ES-I3 (cell line): ENCODE measurements around the gene IGSF11.

ENCODE experiments used
- H3K36me3 ChIP-seq: 2 replicates; pipeline ENCODE4 v1.6.1; 2013; ENCODE audit warnings: mild to moderate bottlenecking, low read length, control low read depth, moderate library complexity; ENCODE audit not compliant: insufficient read depth
- H3K4me1 ChIP-seq: 2 replicates; pipeline ENCODE4 v1.6.1; 2013; ENCODE audit warnings: mild to moderate bottlenecking, control low read depth, low read length; ENCODE audit not compliant: insufficient read depth
- H3K9ac ChIP-seq: 2 replicates; pipeline ENCODE4 v1.6.1; 2013; ENCODE audit warnings: low read depth, mild to moderate bottlenecking, low read length, moderate library complexity
- H3K9me3 ChIP-seq: 2 replicates; pipeline ENCODE4 v1.6.1; 2013; ENCODE audit warnings: mild to moderate bottlenecking, low read length, moderate library complexity; ENCODE audit not compliant: control insufficient read depth, insufficient read depth

Gene IGSF11

GRCh38 chr3:118948146-118948545 is 86.5 kb downstream of the IGSF11 start:
- Histone ChIP-seq H3K9ac (no peak overlapping the region), H3K36me3 (no peaks in the 10 kb centered on the region; the same call in 1 of the 2 replicates), H3K9me3 (no peaks in the 10 kb centered on the region), H3K4me1 (no peaks in the 10 kb centered on the region)

DNA sequence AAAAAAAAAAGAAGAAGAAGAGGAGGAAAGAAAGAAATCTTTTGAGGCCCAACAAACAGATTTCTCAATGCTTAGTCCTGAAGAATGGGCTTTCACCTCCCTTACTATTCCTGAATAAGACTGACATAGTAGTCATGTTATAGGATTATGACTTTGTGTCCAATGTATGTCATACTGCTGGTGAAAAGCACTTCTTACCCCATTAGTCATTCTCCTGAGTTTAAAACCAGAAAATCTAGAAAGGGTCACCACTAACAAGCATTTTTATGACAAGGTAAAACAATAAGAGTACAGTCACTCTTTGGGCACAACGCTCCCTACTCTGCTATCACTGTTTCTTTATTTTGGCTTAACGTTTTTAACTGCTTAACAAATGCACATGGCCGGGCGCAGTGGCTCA is 88.2 kb downstream of the IGSF11 start:
- H3K4me1 ChIP-seq: no peaks in the 10 kb centered on the region
- no peaks in the 10 kb centered on the region for H3K9me3 ChIP-seq
- H3K9ac ChIP-seq: no peak overlapping the region
- H3K36me3 ChIP-seq: no peaks in the 10 kb centered on the region; the same call in 1 of the 2 replicates

- Histone ChIP-seq H3K9me3 (no peaks in the 10 kb centered on the region), H3K36me3 (no peaks in the 10 kb centered on the region; the same call in 1 of the 2 replicates), H3K4me1 (no peaks in the 10 kb centered on the region), H3K9ac (no peak overlapping the region)
Observed at GRCh38 chr3:118945834-118946233, 88.8 kb downstream of the IGSF11 start.

- H3K36me3 ChIP-seq: no peaks in the 10 kb centered on the region; the same call in 1 of the 2 replicates
Observed at GRCh38 chr3:118943597-118943996, 91.0 kb downstream of the IGSF11 start.

DNA sequence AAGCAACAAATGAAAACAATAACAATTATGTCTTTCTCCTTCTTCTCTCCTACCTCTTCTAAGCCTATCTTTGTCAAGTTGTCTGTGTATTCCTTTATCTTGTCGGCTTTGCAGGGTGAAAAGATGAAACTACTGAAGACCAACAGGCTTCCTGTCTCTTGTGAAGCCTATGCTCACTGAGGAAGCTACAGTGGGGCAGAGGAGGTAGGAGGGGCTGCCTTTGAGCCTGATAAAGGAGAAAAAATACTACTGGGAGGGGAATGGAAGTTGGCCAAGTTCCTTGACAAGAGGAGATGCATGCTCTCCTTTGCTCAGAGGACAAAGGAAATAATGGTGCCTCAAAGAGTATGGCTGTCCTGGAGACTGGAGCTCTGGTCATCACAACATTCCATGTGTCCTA is 92.0 kb downstream of the IGSF11 start:
- no peaks in the 10 kb centered on the region for H3K9me3 ChIP-seq
- H3K36me3 ChIP-seq: no peaks in the 10 kb centered on the region; the same call in 1 of the 2 replicates
- H3K9ac ChIP-seq: no peak overlapping the region
- no peaks in the 10 kb centered on the region for H3K4me1 ChIP-seq

More at GRCh38 chr3:118943597-118943996, 91.0 kb downstream of the IGSF11 start:
- no peak overlapping the region for H3K9ac ChIP-seq
- no peaks in the 10 kb centered on the region for H3K9me3 ChIP-seq
- no peaks in the 10 kb centered on the region for H3K4me1 ChIP-seq

- no peaks in the 10 kb centered on the region for H3K4me1 ChIP-seq
- H3K9me3 ChIP-seq: no peaks in the 10 kb centered on the region
- no peak overlapping the region for H3K9ac ChIP-seq
- no peaks in the 10 kb centered on the region for H3K36me3 ChIP-seq
Observed at GRCh38 chr3:118942195-118942594, 92.5 kb downstream of the IGSF11 start.

GRCh38 chr3:118941236-118941635 is 93.4 kb downstream of the IGSF11 start:
- no peaks in the 10 kb centered on the region for H3K36me3 ChIP-seq
- H3K9me3 ChIP-seq: no peaks in the 10 kb centered on the region
- H3K9ac ChIP-seq: no peak overlapping the region
- H3K4me1 ChIP-seq: no peaks in the 10 kb centered on the region

DNA sequence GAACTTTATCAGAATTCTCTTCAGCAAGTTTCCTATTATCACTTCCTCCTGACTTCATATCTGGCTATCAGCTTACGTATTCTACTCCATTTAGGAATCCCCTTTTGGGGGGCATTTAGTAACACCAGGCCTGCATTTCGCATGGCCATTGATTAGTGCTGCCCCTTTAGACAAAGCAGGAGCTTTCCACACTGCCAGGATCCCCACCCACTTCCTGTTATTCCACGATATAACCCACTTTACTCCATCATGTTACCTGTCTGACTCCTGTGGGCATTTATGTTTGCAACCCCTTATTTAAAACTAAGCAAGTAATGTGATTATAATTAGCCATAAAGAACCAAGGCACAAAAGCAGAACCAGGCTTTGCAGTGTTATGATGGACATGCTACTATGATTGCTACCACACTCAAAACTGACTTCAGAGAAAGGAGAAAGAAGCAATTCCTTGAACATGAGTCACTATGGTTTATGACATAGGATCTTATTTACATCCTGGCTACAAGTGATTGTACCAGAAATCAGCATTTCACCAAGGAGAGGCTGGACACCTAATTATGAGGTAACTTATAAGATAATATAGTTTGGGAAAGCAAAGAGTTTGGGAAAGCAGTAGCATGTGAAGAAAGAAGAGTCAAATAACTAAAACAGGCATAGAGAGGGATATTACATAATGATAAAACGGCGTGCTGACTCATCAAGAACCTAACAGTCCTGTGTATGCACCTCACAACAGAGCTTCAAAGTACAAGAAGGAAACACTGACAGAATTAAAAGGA is 96.3 kb downstream of the IGSF11 start:
- no peaks in the 10 kb centered on the region for H3K4me1 ChIP-seq
- H3K9me3 ChIP-seq: no peaks in the 10 kb centered on the region
- no peaks in the 10 kb centered on the region for H3K36me3 ChIP-seq
- no peak overlapping the region for H3K9ac ChIP-seq

DNA sequence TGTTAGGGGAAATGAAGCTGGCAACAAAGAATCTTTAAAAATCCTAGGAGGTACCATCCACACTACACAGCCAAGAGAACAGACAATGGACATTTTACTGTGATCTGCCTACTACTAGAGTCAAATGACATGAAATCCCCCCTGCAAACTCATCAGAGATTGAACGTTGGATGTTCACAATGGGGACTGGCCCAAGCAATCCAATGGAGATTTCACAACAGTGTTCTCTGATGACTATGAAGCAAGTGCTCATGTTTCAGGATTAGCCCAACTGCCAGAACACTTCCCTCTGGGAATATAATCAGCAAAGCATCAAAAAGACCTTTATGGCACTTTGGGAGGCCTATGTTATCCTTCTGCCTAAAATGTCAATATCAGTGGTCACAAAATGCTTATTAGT is 97.8 kb downstream of the IGSF11 start:
- no peaks in the 10 kb centered on the region for H3K36me3 ChIP-seq
- no peak overlapping the region for H3K9ac ChIP-seq
- no peaks in the 10 kb centered on the region for H3K9me3 ChIP-seq
- H3K4me1 ChIP-seq: no peaks in the 10 kb centered on the region

GRCh38 chr3:118932822-118933558 is 101.7 kb downstream of the IGSF11 start:
- H3K4me1 ChIP-seq: no peaks in the 10 kb centered on the region
- H3K9me3 ChIP-seq: no peaks in the 10 kb centered on the region
- H3K9ac ChIP-seq: no peak overlapping the region
- no peaks in the 10 kb centered on the region for H3K36me3 ChIP-seq

DNA sequence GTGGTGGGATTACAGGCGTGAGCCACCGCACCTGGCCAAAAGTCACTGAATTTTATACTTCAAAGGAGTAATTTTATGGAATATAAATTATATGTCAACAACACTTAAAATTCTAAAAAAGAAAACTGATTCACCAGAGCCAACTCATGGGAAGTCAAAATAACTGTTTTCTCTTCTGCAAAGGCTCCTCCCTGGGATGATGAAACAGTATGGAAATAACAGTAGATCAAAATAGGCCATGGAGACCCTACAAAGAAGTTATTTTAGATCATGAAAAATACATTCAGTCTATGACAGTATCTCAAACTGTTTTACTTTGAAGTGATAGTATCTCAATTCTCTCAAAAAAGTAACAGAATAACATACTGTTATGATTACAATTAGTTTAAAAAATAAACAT is 102.7 kb downstream of the IGSF11 start:
- no peak overlapping the region for H3K9ac ChIP-seq
- no peaks in the 10 kb centered on the region for H3K9me3 ChIP-seq
- H3K4me1 ChIP-seq: no peaks in the 10 kb centered on the region
- no peaks in the 10 kb centered on the region for H3K36me3 ChIP-seq

DNA sequence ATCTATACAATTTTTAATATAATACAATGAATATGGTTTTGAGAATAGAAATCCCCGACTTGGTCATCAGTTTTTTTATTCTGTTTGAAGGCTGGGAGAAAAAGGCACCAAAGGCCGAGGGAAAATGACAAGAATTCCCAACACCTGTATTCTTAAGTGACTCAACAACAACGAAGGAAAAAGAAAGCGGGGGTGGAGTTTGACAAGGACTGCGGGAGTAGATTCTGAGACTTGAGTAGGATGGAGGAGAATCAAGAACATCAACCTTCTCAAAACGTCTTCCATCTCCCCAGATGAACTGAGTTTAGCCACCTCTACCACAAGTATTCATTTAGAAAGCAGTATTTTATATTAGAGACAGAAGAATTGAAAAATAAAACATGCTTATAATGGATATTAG is 107.2 kb downstream of the IGSF11 start:
- no peaks in the 10 kb centered on the region for H3K4me1 ChIP-seq
- H3K9ac ChIP-seq: no peak overlapping the region
- H3K36me3 ChIP-seq: no peaks in the 10 kb centered on the region
- no peaks in the 10 kb centered on the region for H3K9me3 ChIP-seq

GRCh38 chr3:118912188-118912587 is 122.5 kb downstream of the IGSF11 start:
- peaks cover 14% of the 10 kb centered on the region for H3K4me1 ChIP-seq
- H3K9ac ChIP-seq: no peak overlapping the region

GRCh38 chr3:118910332-118910731 is 124.3 kb downstream of the IGSF11 start:
- H3K9me3 ChIP-seq: no peaks in the 10 kb centered on the region
- H3K36me3 ChIP-seq: no peaks in the 10 kb centered on the region
- peaks cover 17% of the 10 kb centered on the region for H3K4me1 ChIP-seq
- H3K9ac ChIP-seq: no peak overlapping the region

More at GRCh38 chr3:118912188-118912587, 122.5 kb downstream of the IGSF11 start:
- Histone ChIP-seq H3K36me3 (no peaks in the 10 kb centered on the region), H3K9me3 (no peaks in the 10 kb centered on the region)

DNA sequence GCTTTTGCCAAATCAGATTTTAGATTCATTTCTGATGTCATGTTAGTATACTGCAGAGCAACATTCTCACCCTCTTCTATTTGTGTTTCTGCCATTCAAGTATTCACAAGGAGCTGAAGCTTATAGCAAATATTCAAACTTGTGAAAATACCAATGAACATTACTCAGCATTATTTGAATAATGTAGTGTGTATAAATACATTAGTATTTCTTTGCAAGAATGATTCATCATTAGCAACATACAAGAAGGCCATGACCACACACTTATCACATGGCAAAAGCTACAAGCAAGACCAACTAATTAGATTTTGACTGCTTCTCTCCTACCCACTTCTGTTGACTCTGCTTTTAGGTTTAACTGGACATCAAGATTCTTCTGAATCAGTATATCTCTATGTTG is 124.9 kb downstream of the IGSF11 start:
- peaks cover 17% of the 10 kb centered on the region for H3K4me1 ChIP-seq
- H3K9me3 ChIP-seq: no peaks in the 10 kb centered on the region
- H3K9ac ChIP-seq: no peak overlapping the region
- no peaks in the 10 kb centered on the region for H3K36me3 ChIP-seq
